Left renal pelvis (tissue), 4 donors: ENCODE data around the gene STX3. TPM values are rescaled to one million over a fixed set of nuclear protein-coding genes. Genes with fewer than 3 reads are reported as not detected.

ENCODE experiments used
- DNase-seq, 4 donors: peaks; one replicate each; pipeline ENCODE4 v3.0.0-alpha.2; 2013; ENCODE audit warnings: low read depth in 4 of 4, low spot score in 3 of 4
- polyA plus RNA-seq, 4 donors: library from polyadenylated mRNA; unstranded; fragments of 120-200 nt; gene quantifications; one replicate each; pipeline ENCODE4 v1.2.1, GENCODE V29; 2013; ENCODE audit not compliant: insufficient read length in 4 of 4

Gene STX3
- polyA plus RNA-seq, result 10 to 100 TPM in 3 of 4 donors, 1 to 10 TPM in 1; 4.7 to 64.1 (median 45.2) TPM

- DNase-seq, result peak in 3 of 4 donors; percentile 25 to 31 (median 27)
Measured at GRCh38 chr11:59754859-59755700, at the start of gene STX3. TSS of gene STX3 (plus strand) at chr11:59755376. CDS start at chr11:59755606, 230 bp downstream.

DNA sequence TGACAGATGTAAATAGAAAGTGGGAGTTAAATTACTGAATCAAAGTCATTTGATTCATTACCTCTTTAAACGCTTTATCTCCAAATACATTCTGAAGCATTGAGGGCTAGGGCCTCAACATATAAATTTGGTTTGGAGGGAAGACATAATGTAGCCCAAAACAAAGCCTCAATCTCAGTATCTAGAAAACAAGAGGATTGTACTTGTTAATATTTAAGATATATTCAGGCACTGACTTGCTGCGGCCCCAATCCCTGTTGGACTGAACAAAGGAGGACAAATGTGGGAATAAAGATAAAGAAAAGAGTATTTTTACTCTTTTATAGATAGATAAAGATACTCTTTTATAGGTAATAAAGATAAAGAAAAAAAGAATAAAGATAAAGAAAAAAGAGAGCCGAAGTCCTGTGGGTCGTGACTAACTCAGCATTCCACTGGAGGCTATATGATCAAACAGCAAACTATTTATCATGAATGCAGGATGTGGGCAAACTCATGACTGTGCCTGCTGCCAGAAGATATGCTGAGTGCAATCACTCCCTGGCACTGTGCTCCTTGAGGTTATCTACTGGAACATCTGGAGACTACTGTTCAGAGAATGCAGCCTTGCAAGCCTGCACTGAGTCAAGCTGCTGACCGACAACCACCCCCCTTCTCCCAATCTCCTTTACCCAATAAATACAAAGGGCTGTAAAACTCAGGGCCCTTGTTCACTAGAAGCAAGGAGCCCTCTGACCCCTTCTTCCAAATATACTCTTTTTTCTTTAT is 48.5 kb upstream of the STX3 start:
- no peak for DNase-seq

GRCh38 chr11:59707371-59707770 is 47.8 kb upstream of the STX3 start:
- DNase-seq, result no peak

GRCh38 chr11:59708537-59708936 is 46.6 kb upstream of the STX3 start:
- DNase-seq, result no peak

- no peak for DNase-seq
Measured at GRCh38 chr11:59710136-59710847, 44.9 kb upstream of the STX3 start.

DNA sequence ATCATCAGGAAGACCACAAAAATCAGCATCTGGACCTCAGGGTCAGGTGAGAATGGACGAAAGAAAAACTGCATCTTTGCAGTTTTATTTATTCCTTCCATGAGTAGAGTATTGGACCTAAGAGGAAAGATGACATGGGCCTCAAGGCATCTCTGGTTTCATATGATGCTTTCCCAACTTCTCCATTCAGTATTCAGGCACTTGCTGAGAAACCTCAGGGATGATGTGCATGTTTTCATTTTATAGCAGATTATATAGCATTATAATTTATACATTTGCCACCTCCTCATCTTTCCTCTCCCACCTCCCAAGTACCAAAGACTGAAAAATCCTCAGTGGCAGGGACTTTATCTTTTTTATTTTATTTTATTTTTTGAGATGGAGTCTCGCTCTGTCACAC is 41.4 kb upstream of the STX3 start, which contains the start of gene OR10V1:
OR10V1 (minus strand) TSS at position 101 of the 400 bp plus-strand sequence; CDS start at position 101, 0 bp downstream.
- DNase-seq, result no peak

GRCh38 chr11:59716051-59716450 is 39.1 kb upstream of the STX3 start:
- no peak for DNase-seq

GRCh38 chr11:59719556-59719955 is 35.6 kb upstream of the STX3 start:
- no peak for DNase-seq

DNA sequence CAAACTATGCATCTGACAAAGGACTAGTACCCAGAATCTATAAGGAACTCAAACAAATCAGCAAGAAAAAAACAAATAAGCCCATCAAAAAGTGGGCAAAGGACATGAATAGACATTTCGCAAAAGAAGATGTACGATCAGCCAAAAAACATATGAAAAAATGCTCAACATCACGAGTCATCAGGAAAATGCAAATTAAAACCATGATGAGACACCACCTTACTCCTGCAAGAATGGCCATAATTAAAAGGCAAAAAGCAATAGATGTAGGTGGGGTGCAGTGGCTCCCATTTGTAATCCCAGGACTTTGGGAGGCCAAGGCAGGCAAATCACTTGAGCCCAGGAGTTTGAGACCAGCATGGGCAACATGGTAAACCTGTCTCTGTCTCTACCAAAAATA is 31.1 kb upstream of the STX3 start:
- no peak for DNase-seq

DNA sequence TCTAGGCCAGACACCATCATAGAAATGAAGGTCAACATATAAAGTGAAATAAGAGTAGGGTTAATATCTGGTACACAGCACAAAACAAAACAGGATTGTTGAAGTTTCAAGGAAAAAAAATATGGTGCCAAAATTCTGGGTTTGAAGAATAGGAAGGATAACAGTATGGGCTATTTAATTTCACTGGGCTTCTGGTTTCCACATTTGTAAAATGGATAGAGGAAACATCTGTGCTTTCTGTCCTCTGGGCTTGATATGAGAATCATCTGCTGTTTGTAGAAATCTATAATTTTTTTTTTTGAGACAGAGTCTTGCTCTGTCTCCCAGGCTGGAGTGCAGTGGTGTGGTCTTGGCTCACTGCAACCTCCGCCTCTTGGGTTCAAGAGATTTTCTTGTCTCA is 27.8 kb upstream of the STX3 start:
- no peak for DNase-seq

GRCh38 chr11:59728154-59728553 is 27.0 kb upstream of the STX3 start:
- DNase-seq, result no peak

DNA sequence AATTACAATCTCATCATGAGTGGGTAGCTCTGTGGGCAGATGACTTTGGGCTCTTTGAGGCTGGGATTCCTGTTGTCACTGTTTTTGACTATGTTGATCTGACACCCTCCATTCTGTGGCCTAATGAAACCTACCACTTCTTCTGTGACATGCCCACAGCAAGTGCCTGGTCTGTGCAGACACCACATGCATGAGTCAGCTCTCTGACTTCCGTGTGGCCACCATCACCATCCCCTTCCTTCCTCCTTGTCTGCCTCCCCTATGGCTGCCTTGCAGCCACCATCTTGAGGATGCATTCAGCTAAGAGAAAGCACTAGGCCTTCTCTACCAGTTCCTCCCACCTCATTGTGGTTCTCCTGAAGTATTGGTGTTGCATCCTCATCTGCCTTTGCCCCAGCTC is 26.3 kb upstream of the STX3 start:
- no peak for DNase-seq

DNA sequence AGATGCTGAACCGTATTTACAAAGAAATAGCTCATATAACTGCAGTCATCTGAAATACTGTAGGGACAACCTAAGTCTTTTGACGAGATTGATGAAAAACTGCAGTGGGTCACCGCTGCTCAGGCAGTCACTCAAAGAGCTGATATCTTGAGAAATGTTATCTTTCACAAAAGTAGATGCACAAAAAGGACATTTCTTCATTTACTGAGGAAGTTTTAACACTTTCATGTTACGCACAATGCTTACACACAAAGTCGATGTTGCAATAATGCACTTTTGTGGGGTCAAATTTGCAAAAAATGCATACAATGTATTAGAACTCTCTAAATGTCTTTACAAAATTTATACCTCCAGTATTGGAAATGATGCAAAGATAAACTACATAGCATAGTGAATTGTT is 25.3 kb upstream of the STX3 start:
- DNase-seq, result no peak

- no peak for DNase-seq
Measured at GRCh38 chr11:59730896-59731565, 24.1 kb upstream of the STX3 start.

GRCh38 chr11:59746111-59746510 is 9.1 kb upstream of the STX3 start:
- DNase-seq, result no peak

DNA sequence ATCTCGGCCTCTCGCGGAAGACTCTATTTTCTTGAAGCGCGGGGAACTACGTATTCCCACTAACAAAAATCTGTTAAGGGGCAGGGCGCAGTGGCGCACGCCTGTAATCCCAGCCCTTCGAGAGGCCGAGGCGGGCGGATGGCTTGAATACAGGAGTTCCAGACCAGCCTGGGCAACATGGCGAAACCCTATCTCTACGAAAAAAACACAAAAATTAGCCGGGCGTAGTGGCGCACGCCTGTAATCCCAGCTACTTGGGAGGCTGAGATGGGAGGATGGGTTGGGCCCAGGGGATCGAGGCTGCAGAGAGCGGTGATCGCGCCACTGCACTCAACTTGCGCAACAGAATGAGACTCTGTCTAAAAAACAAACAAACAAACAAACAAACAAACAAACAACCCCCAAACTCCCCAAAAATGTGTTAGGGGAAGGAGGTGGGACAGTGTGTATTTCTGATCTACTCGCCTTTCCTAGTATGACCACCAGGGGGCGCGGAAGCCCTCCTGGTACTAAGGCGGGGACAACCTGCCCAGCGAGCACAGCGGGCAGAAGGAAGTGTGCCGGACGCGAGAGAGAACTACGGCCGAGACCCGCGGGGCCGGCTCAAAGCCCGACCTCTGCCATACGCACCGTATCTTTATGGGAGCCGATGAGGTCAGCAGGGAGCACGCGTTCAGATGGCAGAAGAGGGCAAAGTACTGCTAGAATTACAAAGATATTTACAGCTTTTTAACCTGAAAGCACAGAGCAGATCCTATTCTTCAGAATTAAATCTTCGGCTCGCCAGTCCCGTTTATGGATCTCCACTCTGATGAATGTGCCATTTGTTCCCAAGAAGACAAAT is 1.3 kb upstream of the STX3 start:
- DNase-seq, result peak in 3 of 4 donors; percentile 50 to 66 (median 51)

- no peak for DNase-seq
Measured at GRCh38 chr11:59754494-59754858, 700 bp upstream of the STX3 start.

GRCh38 chr11:59755701-59756557 is 753 bp downstream of the STX3 start:
- DNase-seq, result peak in 2 of 4 donors; percentile 25 to 31

DNA sequence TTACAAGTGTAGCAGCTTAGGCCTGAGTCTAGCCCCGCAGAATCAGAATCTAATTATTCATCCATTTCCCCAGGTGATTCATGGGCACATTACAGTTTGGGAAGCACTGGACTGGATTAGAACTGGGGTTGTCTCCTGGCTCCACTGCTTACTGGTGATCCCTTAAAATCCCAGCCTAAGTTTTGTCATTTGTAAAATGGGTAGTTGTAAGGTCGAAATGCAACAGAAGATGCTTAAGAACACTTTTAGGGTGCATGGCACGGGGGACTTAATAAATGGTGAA is 1.3 kb downstream of the STX3 start:
- DNase-seq, result no peak
